Upper lobe of right lung (tissue), 1 donor: Measurements from ENCODE around the gene LAMB1. TPM values are rescaled to one million over a fixed set of nuclear protein-coding genes. Genes with fewer than 3 reads are reported as not detected.

ENCODE experiments used
- ATAC-seq: fragments of 200-7000 bp; cut with Tn5 transposase; one replicate; pipeline ENCODE4 v1.9.1; 2020; ENCODE audit warnings: mild to moderate bottlenecking, moderate library complexity
- DNase-seq: peaks from one replicate; pipeline ENCODE4 v3.0.0-alpha.2; 2020
- H3K27ac ChIP-seq: fragments of 200-600 bp; one replicate; pipeline ENCODE4 v1.8.0; 2022
- H3K27me3 ChIP-seq: fragments of 200-600 bp; one replicate; pipeline ENCODE4 v1.8.0; 2022; ENCODE audit warnings: mild to moderate bottlenecking
- H3K36me3 ChIP-seq: fragments of 200-600 bp; one replicate; pipeline ENCODE4 v1.8.0; 2022
- H3K4me1 ChIP-seq: fragments of 200-600 bp; one replicate; pipeline ENCODE4 v1.8.0; 2022
- H3K4me3 ChIP-seq: fragments of 200-600 bp; one replicate; pipeline ENCODE4 v1.8.0; 2022; ENCODE audit warnings: mild to moderate bottlenecking
- H3K9me3 ChIP-seq: fragments of 200-600 bp; one replicate; pipeline ENCODE4 v1.8.0; 2022
- CTCF ChIP-seq: fragments of 200-600 bp; IDR thresholded peaks from one replicate; pipeline ENCODE4 v1.8.0; 2022; ENCODE audit warnings: antibody characterized with exemption
- intact Hi-C: fragments of 100-400 bp; cut with DNase I; formaldehyde crosslinking; loops from one replicate; pipeline ENCODE4 v1.11.0; 2022
- total RNA-seq: library from RNA; stranded (reverse); fragmentation: NEBNext Ultra II Directional; extraction: Animal tissue kit (Norgen Biotek cat#: 25700); gene quantifications from one replicate; pipeline ENCODE4 v1.2.1, GENCODE V29; 2021
- donor health status: DM: no; HTN: yes; CAD: no; lungs with severe emphysema.

The LAMB1 gene
- total RNA-seq, 1 donor from 2014 or later, result 156 TPM

GRCh38 chr7:107915541-107915940 lies 87.4 kb downstream of the LAMB1 start:
- intact Hi-C loops, result no loop called here
- H3K9me3 ChIP-seq, result no peaks in the 10 kb centered on the region
- DNase-seq (no peak), ATAC-seq (no peak)
- H3K27me3 ChIP-seq, result no peaks in the 10 kb centered on the region
- peaks cover 68% of the 10 kb centered on the region for H3K36me3 ChIP-seq
- no peak overlapping the region for H3K27ac ChIP-seq
- no peak for TF ChIP-seq CTCF
- H3K4me3 ChIP-seq, result no peak overlapping the region
- H3K4me1 ChIP-seq, result no peaks in the 10 kb centered on the region

DNA sequence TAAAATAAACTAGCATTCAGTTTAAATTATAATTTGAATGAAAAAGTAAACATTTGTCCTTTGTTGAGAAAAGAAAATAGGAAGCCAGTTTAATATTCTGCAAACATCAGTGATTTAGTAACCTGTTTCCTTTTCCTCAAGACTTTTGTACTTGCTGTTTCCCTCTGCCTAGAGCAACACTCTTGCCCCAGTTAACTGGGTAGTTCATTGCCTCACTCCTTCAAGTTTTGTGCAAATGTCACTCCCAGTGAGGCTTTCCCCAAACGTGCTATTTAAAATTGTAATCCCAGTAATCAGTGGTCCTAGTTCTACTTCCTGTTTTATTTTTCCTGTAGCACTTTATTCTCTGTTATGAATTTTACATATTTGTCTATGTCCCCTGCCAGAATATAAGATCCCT lies 88.1 kb downstream of the LAMB1 start:
- H3K36me3 ChIP-seq, result peaks cover 67% of the 10 kb centered on the region
- H3K4me1 ChIP-seq, result no peaks in the 10 kb centered on the region
- intact Hi-C loops, result no loop called here
- H3K27me3 ChIP-seq, result no peaks in the 10 kb centered on the region
- no peak overlapping the region for H3K4me3 ChIP-seq
- ATAC-seq, result peak; percentile 78
- no peak for DNase-seq
- no peaks in the 10 kb centered on the region for H3K9me3 ChIP-seq
- H3K27ac ChIP-seq, result no peak overlapping the region
- no peak for TF ChIP-seq CTCF

DNA sequence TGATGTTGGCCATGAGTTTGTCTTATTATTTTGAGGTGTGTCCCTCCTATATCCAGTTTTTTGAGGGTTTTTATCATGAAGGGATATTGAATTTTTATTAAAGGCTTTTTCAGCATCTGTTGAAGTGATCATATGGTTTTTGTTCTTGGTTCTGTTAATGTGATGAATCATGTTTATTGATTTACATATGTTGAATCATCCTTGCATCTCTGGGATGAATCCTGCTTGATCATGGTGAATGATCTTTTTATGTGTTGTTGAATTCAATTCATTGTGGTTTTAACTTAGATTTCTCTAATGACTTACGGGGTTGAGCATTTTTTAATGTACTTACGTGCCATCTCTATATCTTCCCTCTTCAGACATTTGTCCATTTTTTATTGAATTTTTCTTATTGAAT lies 89.1 kb downstream of the LAMB1 start:
- Histone ChIP-seq H3K36me3 (peaks cover 67% of the 10 kb centered on the region), H3K27me3 (no peaks in the 10 kb centered on the region), H3K4me3 (no peak overlapping the region), H3K9me3 (no peaks in the 10 kb centered on the region), H3K27ac (no peak overlapping the region), H3K4me1 (no peaks in the 10 kb centered on the region)
- TF ChIP-seq CTCF, result no peak
- ATAC-seq (no peak), DNase-seq (no peak)
- intact Hi-C loops, result no loop called here

DNA sequence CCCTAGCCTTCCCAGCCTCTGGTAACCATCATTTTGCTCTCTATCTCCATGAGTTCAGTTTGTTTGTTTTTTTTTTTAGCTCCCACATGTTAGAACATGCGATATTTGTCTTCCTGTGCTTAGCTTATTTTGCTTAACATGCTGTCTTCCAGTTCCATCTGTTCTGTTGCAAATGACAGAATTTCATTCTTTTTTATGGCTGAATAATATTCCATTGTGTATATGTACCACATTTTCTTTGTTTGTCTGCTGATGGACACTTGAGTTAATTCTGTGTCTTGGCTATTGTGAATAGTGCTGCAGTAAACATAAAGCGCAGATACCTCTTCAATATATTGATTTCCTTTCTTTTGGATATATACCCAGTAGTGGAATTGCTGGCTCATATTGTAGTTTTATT lies 91.0 kb downstream of the LAMB1 start:
- H3K27me3 ChIP-seq, result no peaks in the 10 kb centered on the region
- no peak for DNase-seq
- no peak for ATAC-seq
- no peak for TF ChIP-seq CTCF
- H3K9me3 ChIP-seq, result no peaks in the 10 kb centered on the region
- H3K4me3 ChIP-seq, result no peak overlapping the region
- H3K36me3 ChIP-seq, result peaks cover 62% of the 10 kb centered on the region
- H3K4me1 ChIP-seq, result peaks cover 4% of the 10 kb centered on the region
- H3K27ac ChIP-seq, result no peak overlapping the region
- intact Hi-C loops, result no loop called here

- Histone ChIP-seq H3K9me3 (no peaks in the 10 kb centered on the region), H3K4me3 (no peak overlapping the region), H3K4me1 (peaks cover 4% of the 10 kb centered on the region), H3K27ac (no peak overlapping the region), H3K36me3 (peaks cover 71% of the 10 kb centered on the region), H3K27me3 (no peaks in the 10 kb centered on the region)
- no peak for ATAC-seq
- intact Hi-C loops, result no loop called here
- no peak for TF ChIP-seq CTCF
- DNase-seq, result no peak
These were observed 93.5 kb downstream of the LAMB1 start for GRCh38 chr7:107909445-107909844.

GRCh38 chr7:107907790-107908189 lies 95.2 kb downstream of the LAMB1 start:
- H3K27ac ChIP-seq, result peak overlapping the region; percentile 5

More at GRCh38 chr7:107907790-107908189, 95.2 kb downstream of the LAMB1 start:
- H3K4me1 ChIP-seq, result peaks cover 7% of the 10 kb centered on the region
- ATAC-seq (peak; percentile 49), DNase-seq (no peak)
- H3K9me3 ChIP-seq, result no peaks in the 10 kb centered on the region
- intact Hi-C loops, result no loop called here
- no peaks in the 10 kb centered on the region for H3K27me3 ChIP-seq
- no peak overlapping the region for H3K4me3 ChIP-seq
- TF ChIP-seq CTCF, result no peak
- peaks cover 78% of the 10 kb centered on the region for H3K36me3 ChIP-seq
